Measurements from ENCODE around the gene TRPT1. TPM values are rescaled to one million over a fixed set of nuclear protein-coding genes. Genes with fewer than 3 reads are reported as not detected.

TRPT1 gene
- total and polyA plus RNA-seq, 9 of the 15 experiments (the other 6 are each of a cell fraction or from before 2014, with no cell fraction given), result 4.6 to 41.7 (median 23.1) TPM

DNA sequence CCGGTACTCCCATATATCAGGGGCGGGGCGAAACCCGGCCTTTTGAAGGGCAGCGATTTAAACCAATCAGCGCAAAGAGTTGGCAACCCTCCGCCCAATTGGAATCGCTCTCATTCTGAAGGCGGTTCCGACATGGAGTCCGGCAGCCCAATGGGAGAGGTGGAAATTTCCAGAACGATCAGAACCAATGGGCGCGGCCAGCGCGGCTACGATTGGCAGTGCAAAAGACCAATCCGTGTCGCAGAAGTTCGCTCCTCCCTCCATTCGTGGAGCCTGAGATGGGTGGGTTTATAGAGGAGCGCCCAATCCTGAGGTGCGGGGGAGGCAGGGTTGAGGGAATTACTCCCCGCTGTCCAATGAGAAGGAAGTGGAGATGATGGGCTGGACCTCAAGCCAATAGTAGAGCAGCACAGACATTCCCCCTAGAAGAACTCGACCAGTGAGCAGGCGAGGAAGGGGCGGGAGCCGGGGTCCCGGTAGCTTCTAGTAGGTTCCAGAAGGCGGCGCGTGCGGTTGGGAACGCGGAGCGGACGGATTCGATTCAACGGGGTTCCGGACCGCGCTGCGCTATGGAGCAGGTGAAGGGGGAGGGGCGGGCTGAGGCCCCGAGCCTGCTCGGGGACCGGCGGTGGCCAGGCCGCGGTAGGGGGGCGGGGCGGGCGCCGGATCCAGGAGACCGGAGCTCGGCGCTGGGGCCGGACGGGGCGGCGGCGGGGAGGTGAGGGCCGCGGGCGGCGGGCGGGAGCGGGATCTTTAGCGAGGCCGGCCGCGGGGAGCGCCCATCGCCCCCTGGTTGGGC is 40.1 kb downstream of the TRPT1 start, which contains the start of gene STIP1 (continued):
- TF ChIP-seq, protein P1, sequence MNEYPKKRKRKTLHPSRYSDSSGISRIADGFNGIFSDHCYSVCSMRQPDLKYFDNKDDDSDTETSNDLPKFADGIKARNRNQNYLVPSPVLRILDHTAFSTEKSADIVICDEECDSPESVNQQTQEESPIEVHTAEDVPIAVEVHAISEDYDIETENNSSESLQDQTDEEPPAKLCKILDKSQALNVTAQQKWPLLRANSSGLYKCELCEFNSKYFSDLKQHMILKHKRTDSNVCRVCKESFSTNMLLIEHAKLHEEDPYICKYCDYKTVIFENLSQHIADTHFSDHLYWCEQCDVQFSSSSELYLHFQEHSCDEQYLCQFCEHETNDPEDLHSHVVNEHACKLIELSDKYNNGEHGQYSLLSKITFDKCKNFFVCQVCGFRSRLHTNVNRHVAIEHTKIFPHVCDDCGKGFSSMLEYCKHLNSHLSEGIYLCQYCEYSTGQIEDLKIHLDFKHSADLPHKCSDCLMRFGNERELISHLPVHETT (CRISPR knock-in tag; conservative IDR thresholded peaks at IDR 0.05 in 1 of 2, IDR thresholded peaks at IDR 0.05 in 1 of 2), result peak in 1 of 2 experiments; percentile 91; a peak in 2 of 4 replicates
- TF ChIP-seq RREB1 (CRISPR knock-in tag; IDR thresholded peaks at IDR 0.05), result no peak
- TF ChIP-seq KLF16 (IDR thresholded peaks at IDR 0.05), result peak; percentile 90
- TF ChIP-seq HDAC2 (IDR thresholded peaks at IDR 0.05), result no peak
- TF ChIP-seq ETV6 (IDR thresholded peaks at IDR 0.05; ENCODE audit: borderline replicate concordance in 1 of 2, low read depth in 2 of 2, low read length in 1 of 2), result no peak
- no peak for TF ChIP-seq ETV6 (CRISPR knock-in tag; IDR thresholded peaks at IDR 0.05; ENCODE audit: borderline replicate concordance)
- no peak for TF ChIP-seq ZNF507 (tag; conservative IDR thresholded peaks at IDR 0.05)
- no peak for TF ChIP-seq ZNF57 (CRISPR knock-in tag; IDR thresholded peaks at IDR 0.05)
- peak; percentile 18 to 22; a peak in 2 of 4 replicates for TF ChIP-seq MAZ (CRISPR knock-in tag; conservative IDR thresholded peaks at IDR 0.05 in 1 of 2, IDR thresholded peaks at IDR 0.05 in 1 of 2)
- TF ChIP-seq SAFB2 (IDR thresholded peaks at IDR 0.05; ENCODE audit: borderline replicate concordance, low read depth, low read length, severe bottlenecking), result no peak
- no peak for TF ChIP-seq ZBTB1 (CRISPR knock-in tag; IDR thresholded peaks at IDR 0.05; ENCODE audit: borderline replicate concordance, low read depth)
- TF ChIP-seq NEUROD1 (IDR thresholded peaks at IDR 0.05; ENCODE audit: borderline replicate concordance, low read depth, low read length, partially characterized antibody), result peak; percentile 99
- peak; percentile 99 for TF ChIP-seq NFYB (IDR thresholded peaks at IDR 0.05; ENCODE audit: extremely low read depth, insufficient read length)
- TF ChIP-seq, protein P2, sequence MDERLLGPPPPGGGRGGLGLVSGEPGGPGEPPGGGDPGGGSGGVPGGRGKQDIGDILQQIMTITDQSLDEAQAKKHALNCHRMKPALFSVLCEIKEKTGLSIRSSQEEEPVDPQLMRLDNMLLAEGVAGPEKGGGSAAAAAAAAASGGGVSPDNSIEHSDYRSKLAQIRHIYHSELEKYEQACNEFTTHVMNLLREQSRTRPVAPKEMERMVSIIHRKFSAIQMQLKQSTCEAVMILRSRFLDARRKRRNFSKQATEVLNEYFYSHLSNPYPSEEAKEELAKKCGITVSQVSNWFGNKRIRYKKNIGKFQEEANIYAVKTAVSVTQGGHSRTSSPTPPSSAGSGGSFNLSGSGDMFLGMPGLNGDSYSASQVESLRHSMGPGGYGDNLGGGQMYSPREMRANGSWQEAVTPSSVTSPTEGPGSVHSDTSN (CRISPR knock-in tag; IDR thresholded peaks at IDR 0.05; ENCODE audit: low read depth), result peak; percentile 93
- TF ChIP-seq, protein P2 (tag; conservative IDR thresholded peaks at IDR 0.05; ENCODE audit: low read depth), result peak; percentile 100
- TF ChIP-seq ZNF12 (CRISPR knock-in tag; IDR thresholded peaks at IDR 0.05), result no peak
- peak; percentile 66; the same call in 1 of the 2 replicates for TF ChIP-seq ZSCAN29 (IDR thresholded peaks at IDR 0.05)
